Measurements from ENCODE around the gene SRSF3. TPM values are rescaled to one million over a fixed set of nuclear protein-coding genes. Genes with fewer than 3 reads are reported as not detected.

The SRSF3 gene
- total RNA-seq, 1 donor from 2014 or later: 119 TPM

DNA sequence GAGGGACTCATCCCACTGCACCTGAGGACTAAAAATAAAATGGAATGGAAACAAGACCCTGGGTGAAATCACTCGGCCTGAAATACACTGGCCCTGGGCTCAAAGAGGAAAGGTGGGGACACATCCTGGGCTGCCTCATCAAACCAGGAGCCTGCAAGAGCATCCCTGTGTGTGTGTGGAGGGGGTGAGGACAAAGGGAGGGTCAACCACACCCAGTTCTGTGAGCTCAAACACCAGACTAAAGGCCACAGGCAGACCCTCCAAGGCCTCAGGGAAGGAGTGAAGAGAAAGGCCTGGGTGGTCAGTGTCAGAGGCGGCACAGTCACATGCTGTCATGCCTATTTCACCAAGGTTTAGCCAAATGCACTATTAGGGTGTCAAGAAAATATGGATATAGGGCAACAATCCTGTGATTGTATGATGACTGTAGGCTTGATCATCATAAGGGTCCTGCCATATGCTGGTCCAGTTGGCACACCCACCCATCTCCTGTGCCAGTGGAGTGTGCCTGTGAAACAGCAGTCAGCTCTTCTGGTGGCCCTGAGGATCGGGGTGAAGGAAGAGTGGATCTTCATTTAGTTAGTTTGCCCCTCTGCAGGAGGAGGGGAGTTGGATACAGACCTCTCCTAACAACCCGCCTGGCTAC is 28.9 kb downstream of the SRSF3 start:
- no peaks in the 10 kb centered on the region for H3K27me3 ChIP-seq (ENCODE audit: low read depth)
- peaks cover 57% of the 10 kb centered on the region for H3K4me1 ChIP-seq
- DNase-seq: no peak
- intact Hi-C loops (cut with micrococcal nuclease): no loop called here
- TF ChIP-seq, protein P1, sequence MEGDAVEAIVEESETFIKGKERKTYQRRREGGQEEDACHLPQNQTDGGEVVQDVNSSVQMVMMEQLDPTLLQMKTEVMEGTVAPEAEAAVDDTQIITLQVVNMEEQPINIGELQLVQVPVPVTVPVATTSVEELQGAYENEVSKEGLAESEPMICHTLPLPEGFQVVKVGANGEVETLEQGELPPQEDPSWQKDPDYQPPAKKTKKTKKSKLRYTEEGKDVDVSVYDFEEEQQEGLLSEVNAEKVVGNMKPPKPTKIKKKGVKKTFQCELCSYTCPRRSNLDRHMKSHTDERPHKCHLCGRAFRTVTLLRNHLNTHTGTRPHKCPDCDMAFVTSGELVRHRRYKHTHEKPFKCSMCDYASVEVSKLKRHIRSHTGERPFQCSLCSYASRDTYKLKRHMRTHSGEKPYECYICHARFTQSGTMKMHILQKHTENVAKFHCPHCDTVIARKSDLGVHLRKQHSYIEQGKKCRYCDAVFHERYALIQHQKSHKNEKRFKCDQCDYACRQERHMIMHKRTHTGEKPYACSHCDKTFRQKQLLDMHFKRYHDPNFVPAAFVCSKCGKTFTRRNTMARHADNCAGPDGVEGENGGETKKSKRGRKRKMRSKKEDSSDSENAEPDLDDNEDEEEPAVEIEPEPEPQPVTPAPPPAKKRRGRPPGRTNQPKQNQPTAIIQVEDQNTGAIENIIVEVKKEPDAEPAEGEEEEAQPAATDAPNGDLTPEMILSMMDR (IDR thresholded peaks at IDR 0.05; ENCODE audit: borderline replicate concordance): no peak
- H3K9me3 ChIP-seq (replicated peaks): no peaks in the 10 kb centered on the region
- no peaks in the 10 kb centered on the region for H3K36me3 ChIP-seq
- H3K4me3 ChIP-seq: no peak overlapping the region
- H3K27ac ChIP-seq (replicated peaks): no peak overlapping the region

DNA sequence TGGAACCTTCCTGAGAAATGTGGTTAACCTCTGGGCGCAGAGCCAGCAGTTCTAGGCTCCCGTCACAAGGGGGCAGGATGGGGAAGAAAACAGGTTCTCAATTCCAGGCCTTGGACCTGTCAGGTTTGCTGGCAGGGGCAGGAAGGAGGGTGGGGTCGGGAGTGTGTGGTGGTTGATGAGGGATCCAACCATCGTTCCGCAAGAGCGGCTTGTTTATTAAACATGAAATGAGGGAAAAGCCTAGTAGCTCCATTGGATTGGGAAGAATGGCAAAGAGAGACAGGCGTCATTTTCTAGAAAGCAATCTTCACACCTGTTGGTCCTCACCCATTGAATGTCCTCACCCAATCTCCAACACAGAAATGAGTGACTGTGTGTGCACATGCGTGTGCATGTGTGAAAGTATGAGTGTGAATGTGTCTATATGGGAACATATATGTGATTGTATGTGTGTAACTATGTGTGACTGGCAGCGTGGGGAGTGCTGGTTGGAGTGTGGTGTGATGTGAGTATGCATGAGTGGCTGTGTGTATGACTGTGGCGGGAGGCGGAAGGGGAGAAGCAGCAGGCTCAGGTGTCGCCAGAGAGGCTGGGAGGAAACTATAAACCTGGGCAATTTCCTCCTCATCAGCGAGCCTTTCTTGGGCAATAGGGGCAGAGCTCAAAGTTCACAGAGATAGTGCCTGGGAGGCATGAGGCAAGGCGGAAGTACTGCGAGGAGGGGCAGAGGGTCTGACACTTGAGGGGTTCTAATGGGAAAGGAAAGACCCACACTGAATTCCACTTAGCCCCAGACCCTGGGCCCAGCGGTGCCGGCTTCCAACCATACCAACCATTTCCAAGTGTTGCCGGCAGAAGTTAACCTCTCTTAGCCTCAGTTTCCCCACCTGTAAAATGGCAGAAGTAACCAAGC is 29.6 kb downstream of the SRSF3 start:
- Histone ChIP-seq H3K27ac (replicated peaks) (no peak overlapping the region), H3K27me3 (ENCODE audit: low read depth) (no peaks in the 10 kb centered on the region), H3K4me1 (peaks cover 61% of the 10 kb centered on the region), H3K4me3 (no peak overlapping the region), H3K36me3 (no peaks in the 10 kb centered on the region), H3K9me3 (replicated peaks) (no peaks in the 10 kb centered on the region)
- DNase-seq: peak; percentile 84
- intact Hi-C loops (cut with micrococcal nuclease): no loop called here
- TF ChIP-seq, protein P1 (IDR thresholded peaks at IDR 0.05; ENCODE audit: borderline replicate concordance): peak; percentile 89

DNA sequence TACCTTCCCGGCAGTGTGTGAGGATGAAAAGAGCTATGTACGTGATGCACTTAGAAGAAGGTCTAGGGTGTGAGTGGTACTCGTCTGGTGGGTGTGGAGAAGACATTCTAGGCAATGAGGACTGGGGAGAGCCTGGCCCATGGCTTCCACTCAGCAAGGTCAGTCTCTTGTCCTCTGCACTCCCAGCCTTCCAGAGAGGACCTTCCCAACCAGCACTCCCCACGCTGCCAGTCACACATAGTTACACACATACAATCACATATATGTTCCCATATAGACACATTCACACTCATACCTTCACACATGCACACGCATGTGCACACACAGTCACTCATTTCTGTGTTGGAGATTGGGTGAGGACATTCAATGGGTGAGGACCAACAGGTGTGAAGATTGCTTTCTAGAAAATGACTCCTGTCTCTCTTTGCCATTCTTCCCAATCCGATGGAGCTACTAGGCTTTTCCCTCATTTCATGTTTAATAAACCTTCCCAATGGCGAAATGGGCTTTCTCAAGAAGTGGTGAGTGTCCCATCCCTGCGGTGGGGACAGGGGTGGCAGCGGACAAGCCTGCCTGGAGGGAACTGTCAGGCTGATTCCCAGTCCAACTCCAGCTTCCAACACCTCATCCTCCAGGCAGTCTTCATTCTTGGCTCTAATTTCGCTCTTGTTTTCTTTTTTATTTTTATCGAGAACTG is 30.4 kb downstream of the SRSF3 start:
- DNase-seq: no peak
- TF ChIP-seq, protein P1 (IDR thresholded peaks at IDR 0.05; ENCODE audit: borderline replicate concordance): no peak
- no peaks in the 10 kb centered on the region for H3K36me3 ChIP-seq
- peaks cover 67% of the 10 kb centered on the region for H3K4me1 ChIP-seq
- intact Hi-C loops (cut with micrococcal nuclease): loop anchor here (5.0 kb wide), 1 partner anchor 58 kb away; no protein-coding TSS in a partner anchor
- H3K27ac ChIP-seq (replicated peaks): no peak overlapping the region
- H3K27me3 ChIP-seq (ENCODE audit: low read depth): no peaks in the 10 kb centered on the region
- no peaks in the 10 kb centered on the region for H3K9me3 ChIP-seq (replicated peaks)
- H3K4me3 ChIP-seq: no peak overlapping the region

DNA sequence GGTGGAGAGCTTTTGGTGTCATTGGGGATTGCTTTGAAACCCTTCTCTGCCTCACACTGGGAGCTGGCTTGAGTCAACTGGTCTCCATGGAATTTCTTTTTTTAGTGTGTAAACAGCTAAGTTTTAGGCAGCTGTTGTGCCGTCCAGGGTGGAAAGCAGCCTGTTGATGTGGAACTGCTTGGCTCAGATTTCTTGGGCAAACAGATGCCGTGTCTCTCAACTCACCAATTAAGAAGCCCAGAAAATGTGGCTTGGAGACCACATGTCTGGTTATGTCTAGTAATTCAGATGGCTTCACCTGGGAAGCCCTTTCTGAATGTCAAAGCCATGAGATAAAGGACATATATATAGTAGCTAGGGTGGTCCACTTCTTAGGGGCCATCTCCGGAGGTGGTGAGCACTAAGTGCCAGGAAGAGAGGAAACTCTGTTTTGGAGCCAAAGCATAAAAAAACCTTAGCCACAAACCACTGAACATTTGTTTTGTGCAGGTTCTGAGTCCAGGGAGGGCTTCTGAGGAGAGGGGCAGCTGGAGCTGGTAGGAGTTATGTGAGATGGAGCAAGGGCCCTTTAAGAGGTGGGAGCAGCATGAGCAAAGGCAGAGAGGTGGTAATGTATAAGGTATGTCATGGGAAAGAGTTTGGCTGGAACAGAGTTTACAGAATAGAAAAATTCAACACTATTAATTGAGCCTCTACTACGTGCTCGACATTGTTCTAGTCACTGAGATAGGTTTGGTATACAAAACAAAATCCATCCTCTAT is 31.2 kb downstream of the SRSF3 start:
- no peaks in the 10 kb centered on the region for H3K9me3 ChIP-seq (replicated peaks)
- H3K27ac ChIP-seq (replicated peaks): peak overlapping the region; percentile 52
- no peak overlapping the region for H3K4me3 ChIP-seq
- DNase-seq: no peak
- intact Hi-C loops (cut with micrococcal nuclease): loop anchor here (5.0 kb wide), 1 partner anchor 57 kb away; no protein-coding TSS in a partner anchor
- H3K36me3 ChIP-seq: no peaks in the 10 kb centered on the region
- peaks cover 68% of the 10 kb centered on the region for H3K4me1 ChIP-seq
- no peaks in the 10 kb centered on the region for H3K27me3 ChIP-seq (ENCODE audit: low read depth)
- TF ChIP-seq, protein P1 (IDR thresholded peaks at IDR 0.05; ENCODE audit: borderline replicate concordance): no peak

DNA sequence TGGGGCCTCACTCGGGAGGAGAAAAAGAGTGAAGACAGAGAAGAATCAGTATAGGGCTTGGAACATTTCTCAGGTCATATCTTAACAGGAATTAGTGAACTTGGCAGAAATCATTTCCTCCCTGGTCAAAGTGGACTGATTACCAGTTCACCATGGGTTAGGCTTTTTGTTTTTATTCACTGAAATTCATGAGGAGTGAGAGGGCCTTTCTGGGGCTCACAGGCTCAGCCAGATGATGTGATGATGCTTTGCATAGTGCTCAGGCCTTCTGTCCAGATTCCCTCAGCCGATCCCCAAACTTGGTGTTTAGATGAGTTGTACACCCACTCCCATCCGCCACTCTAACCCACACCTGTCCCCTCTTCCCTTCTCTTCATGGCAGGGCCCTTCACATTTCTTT is 32.5 kb downstream of the SRSF3 start:
- intact Hi-C loops (cut with micrococcal nuclease): loop anchor here (5.0 kb wide), 1 partner anchor 56 kb away; no protein-coding TSS in a partner anchor
- Histone ChIP-seq H3K4me1 (peaks cover 68% of the 10 kb centered on the region), H3K27ac (replicated peaks) (peak overlapping the region; percentile 71), H3K36me3 (no peaks in the 10 kb centered on the region), H3K27me3 (ENCODE audit: low read depth) (no peaks in the 10 kb centered on the region), H3K4me3 (no peak overlapping the region), H3K9me3 (replicated peaks) (no peaks in the 10 kb centered on the region)
- DNase-seq: no peak
- TF ChIP-seq, protein P1 (IDR thresholded peaks at IDR 0.05; ENCODE audit: borderline replicate concordance): no peak
